ENCODE data around the gene IMPA2.
"Not testable (repeated sequence)": the region's sequence is repeated elsewhere in the genome, so short reads cannot be mapped to it uniquely, and the experiment has no call there.

The IMPA2 gene

GRCh38 chr18:11981192-11981542 lies at the start of gene IMPA2:
Gene IMPA2 (plus strand): TSS chr18:11981507. CDS start chr18:11981670, 163 bp downstream.
- intact Hi-C loops (cut with DNase I): loop anchor here (5.0 kb wide), 1 partner anchor 34 kb away; no protein-coding TSS in a partner anchor
- DNase-seq: peak in 21 of 42 donors; percentile 69 to 93 (median 85)

- intact Hi-C loops (cut with DNase I): no loop called here
- no peak for DNase-seq
These were observed 48.9 kb upstream of the IMPA2 start for GRCh38 chr18:11932393-11932792.

- intact Hi-C loops (cut with DNase I): loop anchor here (2.0 kb wide), 1 partner anchor 101 kb away; no protein-coding TSS in a partner anchor
- DNase-seq: peak; percentile 37 to 94 (median 82)
These were observed 43.3 kb upstream of the IMPA2 start for GRCh38 chr18:11937874-11938478.

- DNase-seq: no peak
- intact Hi-C loops (cut with DNase I): no loop called here
These were observed 40.4 kb upstream of the IMPA2 start for GRCh38 chr18:11940956-11941355.

GRCh38 chr18:11943551-11943950 lies 37.8 kb upstream of the IMPA2 start:
- no peak for DNase-seq
- intact Hi-C loops (cut with DNase I): no loop called here

GRCh38 chr18:11944252-11944651 lies 37.1 kb upstream of the IMPA2 start:
- DNase-seq: no peak
- intact Hi-C loops (cut with DNase I): no loop called here

- intact Hi-C loops (cut with DNase I): loop anchor here (5.0 kb wide), 1 partner anchor 38 kb away; the partner anchor contains the start of gene IMPA2
These were observed 36.5 kb upstream of the IMPA2 start for GRCh38 chr18:11944786-11945185.

GRCh38 chr18:11945834-11946659 lies 35.3 kb upstream of the IMPA2 start:
- not testable (repeated sequence) for DNase-seq
- intact Hi-C loops (cut with DNase I): loop anchor here (5.0 kb wide), 1 partner anchor 36 kb away; the partner anchor contains the start of gene IMPA2

More at GRCh38 chr18:11944786-11945185, 36.5 kb upstream of the IMPA2 start:
- DNase-seq: no peak

- intact Hi-C loops (cut with DNase I): loop anchor here (5.0 kb wide), 1 partner anchor 36 kb away; the partner anchor contains the start of gene IMPA2
- DNase-seq: peak in 1 of 42 donors; percentile 5
These were observed 34.6 kb upstream of the IMPA2 start for GRCh38 chr18:11946756-11947155.

GRCh38 chr18:11947214-11948191 lies 33.8 kb upstream of the IMPA2 start:
- intact Hi-C loops (cut with DNase I): loop anchor here (5.0 kb wide), 1 partner anchor 35 kb away; the partner anchor contains the start of gene IMPA2
- peak; percentile 67 to 94 (median 85) for DNase-seq

GRCh38 chr18:11948852-11949523 lies 32.3 kb upstream of the IMPA2 start:
- no peak for DNase-seq
- intact Hi-C loops (cut with DNase I): loop anchor here (5.0 kb wide), 1 partner anchor 33 kb away; the partner anchor contains the start of gene IMPA2

GRCh38 chr18:11950824-11951223 lies 30.5 kb upstream of the IMPA2 start:
- intact Hi-C loops (cut with DNase I): no loop called here
- no peak for DNase-seq

GRCh38 chr18:11951390-11951851 lies 29.9 kb upstream of the IMPA2 start:
- intact Hi-C loops (cut with DNase I): no loop called here
- DNase-seq: no peak

- intact Hi-C loops (cut with DNase I): no loop called here
- no peak for DNase-seq
These were observed 28.2 kb upstream of the IMPA2 start for GRCh38 chr18:11953113-11953512.

- intact Hi-C loops (cut with DNase I): no loop called here
- DNase-seq: peak in 39 of 42 donors; percentile 12 to 85 (median 55)
These were observed 25.9 kb upstream of the IMPA2 start for GRCh38 chr18:11955239-11956029.

GRCh38 chr18:11956371-11957308 lies 24.7 kb upstream of the IMPA2 start:
- no peak for DNase-seq
- intact Hi-C loops (cut with DNase I): no loop called here

Data from head of caudate nucleus (tissue), 42 donors.